Natural killer cell (primary cell): ENCODE data around the gene ALPK1. TPM values are rescaled to one million over a fixed set of nuclear protein-coding genes. Genes with fewer than 3 reads are reported as not detected.

Experiments used
- ATAC-seq, 3 donors: fragments of 150-1000 bp in 2 of 3; fragments of 200-7000 bp in 1 of 3; cut with Tn5 transposase; 1 replicate in 1 of 3; 2 replicates in 2 of 3; pipeline ENCODE4 v1.10.0; 2021; ENCODE audit warnings: mild to moderate bottlenecking in 2 of 3, moderate library complexity in 2 of 3
- DNase-seq, 2 donors: peaks; one replicate each; pipeline versions ENCODE4 v3.0.0 to v3.0.0-alpha.2; 2013 to 2021; ENCODE audit warnings: mixed read lengths in 1 of 2
- H3K27ac ChIP-seq: one replicate; pipeline ENCODE4 v1.5.1; 2013; ENCODE audit warnings: mild to moderate bottlenecking, low read length
- H3K27me3 ChIP-seq: one replicate; pipeline ENCODE4 v1.6.1; 2013; ENCODE audit warnings: low read length; ENCODE audit not compliant: control insufficient read depth, insufficient read depth
- H3K36me3 ChIP-seq: one replicate; pipeline ENCODE4 v1.6.1; 2013; ENCODE audit warnings: low read length; ENCODE audit not compliant: control insufficient read depth, insufficient read depth
- H3K4me1 ChIP-seq: one replicate; pipeline ENCODE4 v1.6.1; 2013; ENCODE audit warnings: low read length; ENCODE audit not compliant: control insufficient read depth, insufficient read depth
- H3K4me3 ChIP-seq: one replicate; pipeline ENCODE4 v1.5.1; 2013; ENCODE audit warnings: low read length
- H3K9me3 ChIP-seq: one replicate; pipeline ENCODE4 v1.6.1; 2013; ENCODE audit warnings: low read length; ENCODE audit not compliant: control insufficient read depth, insufficient read depth
- H3K27ac Mint-ChIP-seq, 2 donors: one replicate each; pipeline ENCODE4 v1.8.0; 2022; ENCODE audit warnings: mild to moderate bottlenecking in 2 of 2, mixed read lengths in 2 of 2, moderate library complexity in 1 of 2
- H3K27me3 Mint-ChIP-seq, 2 donors: one replicate each; pipeline ENCODE4 v1.8.0; 2022; ENCODE audit warnings: low read depth in 2 of 2, mixed read lengths in 2 of 2
- H3K36me3 Mint-ChIP-seq: one replicate; pipeline ENCODE4 v1.8.0; 2022; ENCODE audit warnings: mixed read lengths
- H3K4me1 Mint-ChIP-seq, 2 donors: one replicate each; pipeline ENCODE4 v1.8.0; 2022; ENCODE audit warnings: mixed read lengths in 2 of 2
- H3K4me3 Mint-ChIP-seq: one replicate; pipeline ENCODE4 v1.8.0; 2022; ENCODE audit warnings: mild to moderate bottlenecking, moderate library complexity, mixed read lengths
- H3K9me3 Mint-ChIP-seq, 2 donors: one replicate each; pipeline ENCODE4 v1.8.0; 2022; ENCODE audit warnings: mixed read lengths in 2 of 2
- WGBS: methylation state at CpG from one replicate; pipeline ENCODE4 v1.1.7; 2013; ENCODE audit warnings: missing lambda C conversion rate; ENCODE audit not compliant: insufficient coverage; 5-methylcytosine and 5-hydroxymethylcytosine counted together
- intact Hi-C: fragments of 100-400 bp; cut with micrococcal nuclease; formaldehyde crosslinking; loops from one replicate; pipeline ENCODE4 v1.14.2; 2022
- total RNA-seq, 4 donors: library from RNA; stranded (reverse); fragments of 120-200 nt in 1 of 4; gene quantifications; one replicate each; pipeline versions ENCODE4 v1.2.3 to v1.2.4, GENCODE V29; 2013 to 2022
- TF ChIP-seq, protein P1 (sequence below): fragments of 200-600 bp; IDR thresholded peaks from one replicate; pipeline ENCODE4 v1.8.0; 2022; ENCODE audit warnings: antibody characterized with exemption

Gene ALPK1
- total RNA-seq, 3 donors from 2014 or later (not counting 1 experiment from before 2014, with no cell fraction given): 1.9 to 6.5 (median 3.9) TPM

DNA sequence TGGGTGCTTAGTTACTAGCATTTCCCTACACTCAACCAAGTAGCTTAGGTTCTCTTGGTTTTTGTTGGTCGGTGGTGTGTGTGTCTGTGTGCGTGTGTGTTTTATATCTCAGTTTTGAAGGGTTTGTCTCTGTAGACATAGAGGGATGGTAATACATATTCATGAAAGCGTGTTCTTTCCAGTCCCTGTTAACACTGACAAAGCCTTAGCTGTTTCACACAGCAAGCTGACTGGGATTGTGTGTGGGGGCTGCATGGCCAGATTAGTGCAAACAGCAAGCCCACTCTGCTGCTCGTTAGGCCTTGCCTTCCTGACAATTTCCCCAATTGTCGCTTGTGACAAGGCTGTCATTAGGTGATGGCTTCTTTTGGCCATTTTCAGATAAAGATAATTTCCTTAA, 43.9 kb downstream of the ALPK1 start:
- no peak overlapping the region for H3K27ac Mint-ChIP-seq
- no peaks in the 10 kb centered on the region for H3K9me3 ChIP-seq
- TF ChIP-seq, protein P1, sequence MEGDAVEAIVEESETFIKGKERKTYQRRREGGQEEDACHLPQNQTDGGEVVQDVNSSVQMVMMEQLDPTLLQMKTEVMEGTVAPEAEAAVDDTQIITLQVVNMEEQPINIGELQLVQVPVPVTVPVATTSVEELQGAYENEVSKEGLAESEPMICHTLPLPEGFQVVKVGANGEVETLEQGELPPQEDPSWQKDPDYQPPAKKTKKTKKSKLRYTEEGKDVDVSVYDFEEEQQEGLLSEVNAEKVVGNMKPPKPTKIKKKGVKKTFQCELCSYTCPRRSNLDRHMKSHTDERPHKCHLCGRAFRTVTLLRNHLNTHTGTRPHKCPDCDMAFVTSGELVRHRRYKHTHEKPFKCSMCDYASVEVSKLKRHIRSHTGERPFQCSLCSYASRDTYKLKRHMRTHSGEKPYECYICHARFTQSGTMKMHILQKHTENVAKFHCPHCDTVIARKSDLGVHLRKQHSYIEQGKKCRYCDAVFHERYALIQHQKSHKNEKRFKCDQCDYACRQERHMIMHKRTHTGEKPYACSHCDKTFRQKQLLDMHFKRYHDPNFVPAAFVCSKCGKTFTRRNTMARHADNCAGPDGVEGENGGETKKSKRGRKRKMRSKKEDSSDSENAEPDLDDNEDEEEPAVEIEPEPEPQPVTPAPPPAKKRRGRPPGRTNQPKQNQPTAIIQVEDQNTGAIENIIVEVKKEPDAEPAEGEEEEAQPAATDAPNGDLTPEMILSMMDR: no peak
- H3K4me1 Mint-ChIP-seq: no peaks in the 10 kb centered on the region
- no peak overlapping the region for H3K4me3 Mint-ChIP-seq
- H3K27ac ChIP-seq: no peak overlapping the region
- intact Hi-C loops: no loop called here
- whole genome bisulfite sequencing: 92% methylated on average over 5 of the region's 5 CpGs
- no peaks in the 10 kb centered on the region for H3K4me1 ChIP-seq
- no peaks in the 10 kb centered on the region for H3K36me3 Mint-ChIP-seq
- peaks cover 0 to 2% of the 10 kb centered on the region in 2 donors for H3K27me3 Mint-ChIP-seq
- DNase-seq (no peak), ATAC-seq (no peak)
- no peaks in the 10 kb centered on the region for H3K36me3 ChIP-seq
- no peak overlapping the region for H3K4me3 ChIP-seq
- no peaks in the 10 kb centered on the region for H3K27me3 ChIP-seq
- H3K9me3 Mint-ChIP-seq: no peaks in the 10 kb centered on the region

DNA sequence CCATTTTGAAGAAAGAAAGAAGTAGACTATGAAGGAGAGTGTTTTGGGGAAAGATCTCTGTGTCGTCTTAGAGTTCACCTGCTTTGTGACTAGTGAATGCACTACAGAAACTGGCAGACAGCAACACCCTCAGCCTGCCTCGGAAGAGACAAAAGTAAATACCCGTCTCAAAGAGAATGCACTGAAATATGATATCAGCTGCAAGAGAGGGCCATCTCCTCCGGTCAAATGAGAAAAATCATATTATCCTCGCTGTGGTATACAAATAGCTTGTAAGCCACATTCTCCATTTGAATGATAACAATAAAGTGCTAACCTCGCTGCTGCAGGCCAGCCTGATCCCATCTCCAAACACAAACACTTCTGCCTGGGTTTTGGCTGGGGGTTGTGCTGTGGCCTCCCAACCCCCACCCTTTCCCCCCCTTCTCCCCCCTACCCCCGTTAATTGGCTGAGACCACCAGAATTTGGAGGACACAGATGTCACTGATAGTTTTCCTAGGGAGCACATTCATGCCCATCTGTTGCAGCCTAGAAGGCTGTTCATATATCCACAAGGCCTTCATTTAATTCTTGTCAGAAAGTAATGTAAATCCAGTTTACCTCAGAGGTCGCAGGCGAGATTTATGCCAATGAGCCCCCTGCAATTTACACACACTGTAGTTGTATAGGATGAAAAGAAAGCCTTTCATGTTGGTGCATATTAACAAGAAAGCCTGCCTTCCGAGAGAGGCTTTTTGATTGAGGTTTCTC, 46.3 kb downstream of the ALPK1 start:
- intact Hi-C loops: no loop called here
- Mint-ChIP-seq H3K36me3 (no peaks in the 10 kb centered on the region), H3K9me3 (no peaks in the 10 kb centered on the region), H3K27me3 (no peaks in the 10 kb centered on the region), H3K27ac (no peak overlapping the region), H3K4me1 (no peaks in the 10 kb centered on the region), H3K4me3 (no peak overlapping the region)
- Histone ChIP-seq H3K4me3 (no peak overlapping the region), H3K4me1 (no peaks in the 10 kb centered on the region), H3K27me3 (no peaks in the 10 kb centered on the region), H3K36me3 (no peaks in the 10 kb centered on the region), H3K27ac (no peak overlapping the region), H3K9me3 (no peaks in the 10 kb centered on the region)
- 95% methylated on average over 8 of the region's 10 CpGs for WGBS
- no peak for ATAC-seq
- no peak for DNase-seq
- TF ChIP-seq, protein P1: no peak

DNA sequence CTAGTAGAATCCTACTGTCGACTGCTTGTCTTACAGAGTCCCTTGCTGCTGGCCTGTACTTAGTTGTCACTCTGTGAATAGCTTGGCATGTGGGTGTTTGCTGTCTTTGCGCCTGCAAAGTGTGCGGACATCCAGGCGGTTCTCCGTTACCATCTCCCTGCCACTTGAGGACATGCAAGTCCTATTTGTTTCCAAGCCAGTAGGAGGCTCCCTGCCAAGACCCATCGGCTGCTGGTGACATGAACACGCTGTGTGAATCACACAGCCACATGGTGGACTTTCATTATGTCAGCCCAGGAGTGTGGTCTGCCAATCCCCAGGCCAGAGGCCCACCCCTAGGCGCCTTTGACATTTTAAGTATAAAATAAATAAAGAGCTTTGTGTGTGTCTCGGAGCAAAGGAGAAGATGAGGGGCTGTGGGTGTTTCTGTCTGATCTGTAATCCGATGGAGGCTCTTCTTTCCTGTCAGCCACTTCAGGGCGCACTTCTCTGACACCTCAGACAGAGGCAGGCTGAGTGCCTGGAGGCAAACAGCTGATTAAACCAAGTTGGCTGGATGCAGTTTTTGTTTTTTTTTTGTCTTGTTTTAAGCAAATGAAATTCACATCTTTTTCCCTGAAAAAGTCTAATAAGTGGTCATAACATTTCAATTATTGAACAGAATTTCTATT, 51.5 kb downstream of the ALPK1 start:
- WGBS: 93% methylated on average over 11 of the region's 11 CpGs
- no peaks in the 10 kb centered on the region for H3K36me3 Mint-ChIP-seq
- no peak overlapping the region for H3K27ac ChIP-seq
- no peaks in the 10 kb centered on the region for H3K4me1 Mint-ChIP-seq
- H3K9me3 ChIP-seq: no peaks in the 10 kb centered on the region
- H3K9me3 Mint-ChIP-seq: no peaks in the 10 kb centered on the region
- DNase-seq (no peak), ATAC-seq (no peak)
- peaks cover 0 to 9% of the 10 kb centered on the region in 2 donors for H3K27me3 Mint-ChIP-seq
- H3K4me3 ChIP-seq: no peak overlapping the region
- no peak overlapping the region for H3K27ac Mint-ChIP-seq
- H3K4me1 ChIP-seq: no peaks in the 10 kb centered on the region
- intact Hi-C loops: no loop called here
- H3K36me3 ChIP-seq: no peaks in the 10 kb centered on the region
- TF ChIP-seq, protein P1: no peak
- H3K27me3 ChIP-seq: no peaks in the 10 kb centered on the region
- H3K4me3 Mint-ChIP-seq: no peak overlapping the region
